SK-N-SH (cell line): ENCODE data around the gene DNAH9.

Experiments
- CTCF ChIP-seq: fragments of 200-600 bp; sonication (generic); IDR thresholded peaks from 2 replicates; pipeline ENCODE4 v1.6.1; 2017; ENCODE audit warnings: antibody characterized with exemption, mild to moderate bottlenecking, moderate library complexity
- POLR2AphosphoS5 ChIP-seq: IDR thresholded peaks from 2 replicates; pipeline ENCODE4 v1.6.1; 2012; ENCODE audit warnings: low read depth, low read length
- SIN3A ChIP-seq: IDR thresholded peaks from 2 replicates; pipeline ENCODE4 v1.6.1; 2012; ENCODE audit warnings: low read depth, mild to moderate bottlenecking, low read length, moderate library complexity, borderline replicate concordance
- TF ChIP-seq, protein P1 (sequence below): IDR thresholded peaks from 2 replicates; pipeline ENCODE4 v1.4.0; 2012; ENCODE audit warnings: low read depth

- TF ChIP-seq SIN3A (no peak), CTCF (no peak), POLR2AphosphoS5 (no peak)
- TF ChIP-seq, protein P1, sequence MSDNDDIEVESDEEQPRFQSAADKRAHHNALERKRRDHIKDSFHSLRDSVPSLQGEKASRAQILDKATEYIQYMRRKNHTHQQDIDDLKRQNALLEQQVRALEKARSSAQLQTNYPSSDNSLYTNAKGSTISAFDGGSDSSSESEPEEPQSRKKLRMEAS, result no peak
These were observed 234.3 kb downstream of the DNAH9 start for GRCh38 chr17:11832401-11833137.
